Right lobe of liver (tissue), 6 donors: Measurements from ENCODE around the gene CCDC92. TPM values are rescaled to one million over a fixed set of nuclear protein-coding genes. Genes with fewer than 3 reads are reported as not detected.
A peak's percentile ranks its signal among the peaks of the same experiment; 100 is the strongest.

Source experiments
- ATAC-seq, 4 donors: fragments of 200-7000 bp; cut with Tn5 transposase; one replicate each; pipeline ENCODE4 v1.9.1; 2020; ENCODE audit warnings: mild to moderate bottlenecking in 4 of 4, moderate library complexity in 4 of 4
- DNase-seq, 3 donors: peaks; one replicate each; pipeline ENCODE4 v3.0.0-alpha.2; 2020
- H3K27ac ChIP-seq, 3 donors: fragments of 200-600 bp; one replicate each; pipeline ENCODE4 v1.8.0; 2022
- H3K27me3 ChIP-seq, 2 donors: fragments of 200-600 bp; one replicate each; pipeline ENCODE4 v1.8.0; 2022
- H3K36me3 ChIP-seq, 4 donors: fragments of 200-600 bp; sonication (generic) in 1 of 4; one replicate each; pipeline versions ENCODE4 v1.5.1 to v1.8.0; 2017 to 2022; ENCODE audit warnings: control low read depth in 1 of 4
- H3K4me1 ChIP-seq, 4 donors: fragments of 200-600 bp; sonication (generic) in 1 of 4; one replicate each; pipeline versions ENCODE4 v1.5.1 to v1.8.0; 2017 to 2022; ENCODE audit warnings: control low read depth in 1 of 4
- H3K4me3 ChIP-seq, 3 donors: fragments of 200-600 bp; one replicate each; pipeline ENCODE4 v1.8.0; 2022
- H3K9me3 ChIP-seq, 4 donors: fragments of 200-600 bp; sonication (generic) in 1 of 4; one replicate each; pipeline versions ENCODE4 v1.5.1 to v1.8.0; 2017 to 2022; ENCODE audit warnings: control low read depth in 1 of 4
- CTCF ChIP-seq, 4 donors: fragments of 200-600 bp in 3 of 4; fragments of 450-650 bp in 1 of 4; IDR thresholded peaks; one replicate each; pipeline versions ENCODE4 v1.5.1 to v1.8.0; 2016 to 2022; ENCODE audit warnings: antibody characterized with exemption in 4 of 4, mild to moderate bottlenecking in 2 of 4
- POLR2A ChIP-seq: fragments of 450-650 bp; IDR thresholded peaks from one replicate; pipeline ENCODE4 v1.6.1; 2017; ENCODE audit warnings: antibody characterized with exemption, mild to moderate bottlenecking
- WGBS: methylation state at CpG from one replicate; pipeline ENCODE4 v1.1.6; 2018; ENCODE audit warnings: low coverage, low lambda C conversion rate; ENCODE audit not compliant: insufficient coverage; ENCODE audit errors: missing lambda C conversion rate; 5-methylcytosine and 5-hydroxymethylcytosine counted together
- intact Hi-C, 2 donors: fragments of 100-400 bp; cut with DNase I; formaldehyde crosslinking; loops; one replicate each; pipeline versions ENCODE4 v1.11.2 to v1.14.1; 2022
- total RNA-seq, 6 experiments: library from RNA; depleted of rRNA in 2 of 6; stranded (reverse); fragments of >200 nt in 2 of 6; fragmentation: NEBNext Ultra II Directional in 3 of 6; extraction: Animal tissue kit (Norgen Biotek cat#: 25700) in 3 of 6; gene quantifications; one replicate each; pipeline versions ENCODE4 v1.1.0 to v1.2.4, GENCODE V29; 2016 to 2023
- donor health status: DM: no; HTN: yes; CAD: no.
- donor health status: DM: no; HTN: no; CAD: no.
- donor health status: DM: no; HTN: no; CAD: no.
- donor health status: DM: no; HTN: yes; CAD: no.
- donor health status: DM: no; HTN: yes; CAD: no.

The CCDC92 gene
- total RNA-seq, 6 experiments from 2014 or later = 12.5 to 17.5 (median 16.1) TPM

GRCh38 chr12:124019115-124019514, 46.5 kb upstream of the CCDC92 start:
- no peak overlapping the region for H3K27ac ChIP-seq
- ATAC-seq = peak in 2 of 4 donors; percentile 21 to 45
- intact Hi-C loops = no loop called here

GRCh38 chr12:124018539-124018938, 45.9 kb upstream of the CCDC92 start:
- no peak for TF ChIP-seq CTCF (IDR thresholded peaks at IDR 0.05)
- no peak for TF ChIP-seq POLR2A
- intact Hi-C loops = no loop called here
- no peaks in the 10 kb centered on the region for H3K9me3 ChIP-seq
- DNase-seq (no peak), ATAC-seq (no peak)
- peaks cover 0 to 13% (median 0%) of the 10 kb centered on the region in 4 donors for H3K4me1 ChIP-seq
- H3K4me3 ChIP-seq = no peak overlapping the region
- 83% methylated on average over 2 of the region's 2 CpGs for WGBS
- H3K36me3 ChIP-seq = no peaks in the 10 kb centered on the region
- no peak overlapping the region for H3K27ac ChIP-seq
- H3K27me3 ChIP-seq = no peaks in the 10 kb centered on the region

More at GRCh38 chr12:124019115-124019514, 46.5 kb upstream of the CCDC92 start:
- H3K4me3 ChIP-seq = no peak overlapping the region
- TF ChIP-seq POLR2A (no peak), CTCF (IDR thresholded peaks at IDR 0.05) (no peak)
- no peaks in the 10 kb centered on the region for H3K36me3 ChIP-seq
- DNase-seq = no peak
- peaks cover 0 to 13% (median 0%) of the 10 kb centered on the region in 4 donors for H3K4me1 ChIP-seq
- no peaks in the 10 kb centered on the region for H3K27me3 ChIP-seq
- no peaks in the 10 kb centered on the region for H3K9me3 ChIP-seq

- Histone ChIP-seq H3K4me1 (peaks cover 0 to 17% (median 2%) of the 10 kb centered on the region in 4 donors), H3K27me3 (no peaks in the 10 kb centered on the region), H3K36me3 (peaks cover 0 to 10% (median 3%) of the 10 kb centered on the region in 4 donors), H3K4me3 (no peak overlapping the region), H3K27ac (no peak overlapping the region), H3K9me3 (no peaks in the 10 kb centered on the region)
- intact Hi-C loops = no loop called here
- DNase-seq (no peak), ATAC-seq (no peak)
- WGBS = 92% methylated on average over 2 of the region's 2 CpGs
- TF ChIP-seq CTCF (IDR thresholded peaks at IDR 0.05) (no peak), POLR2A (no peak)
Observed at GRCh38 chr12:124017064-124017463, 44.4 kb upstream of the CCDC92 start.

- ATAC-seq (no peak), DNase-seq (no peak)
- Histone ChIP-seq H3K4me1 (peaks cover 0 to 30% (median 8%) of the 10 kb centered on the region in 4 donors), H3K36me3 (peaks cover 0 to 10% (median 4%) of the 10 kb centered on the region in 4 donors), H3K27me3 (no peaks in the 10 kb centered on the region), H3K27ac (no peak overlapping the region), H3K9me3 (no peaks in the 10 kb centered on the region), H3K4me3 (no peak overlapping the region)
- intact Hi-C loops = no loop called here
- WGBS = 94% methylated on average over 3 of the region's 13 CpGs
- no peak for TF ChIP-seq CTCF (IDR thresholded peaks at IDR 0.05)
- TF ChIP-seq POLR2A = no peak
Observed at GRCh38 chr12:124015494-124016461, 43.1 kb upstream of the CCDC92 start.
